Fibroblast of lung (primary cell): Measurements from ENCODE around the gene CDCP2. TPM values are rescaled to one million over a fixed set of nuclear protein-coding genes. Genes with fewer than 3 reads are reported as not detected.

ENCODE experiments used
- DNase-seq, 2 donors: peaks; one replicate each; pipeline versions ENCODE4 v3.0.0 to v3.0.0-alpha.2; 2010; ENCODE audit warnings: low read depth in 2 of 2
- H2AFZ ChIP-seq: 2 replicates; pipeline ENCODE4 v1.5.1; 2012; ENCODE audit warnings: low read length, control low read depth, inconsistent platforms
- H3K27ac ChIP-seq: 2 replicates; pipeline ENCODE4 v1.5.1; 2011; ENCODE audit warnings: low read length, control low read depth; ENCODE audit not compliant: insufficient read depth
- H3K27me3 ChIP-seq: 2 replicates; pipeline ENCODE4 v1.5.1; 2011; ENCODE audit warnings: mild to moderate bottlenecking, low read length; ENCODE audit not compliant: control insufficient read depth, insufficient read depth
- H3K36me3 ChIP-seq: 2 replicates; pipeline ENCODE4 v1.5.1; 2011; ENCODE audit warnings: low read length; ENCODE audit not compliant: control insufficient read depth, insufficient read depth
- H3K4me1 ChIP-seq: 2 replicates; pipeline ENCODE4 v1.5.1; 2011; ENCODE audit warnings: low read length; ENCODE audit not compliant: control insufficient read depth, insufficient read depth; ENCODE audit errors: extremely low read depth
- H3K4me2 ChIP-seq: 2 replicates; pipeline ENCODE4 v1.5.1; 2011; ENCODE audit warnings: low read length, control low read depth; ENCODE audit not compliant: insufficient read depth; ENCODE audit errors: extremely low read depth
- H3K4me3 ChIP-seq, 4 experiments: fragments of 200-600 bp in 1 of 4; sonication (generic) in 1 of 4; replicated peaks in 1 of 4; 2 replicates each; pipeline ENCODE4 v1.5.1; 2011 to 2016; ENCODE audit warnings: low read length in 4 of 4, low read depth in 3 of 4, mild to moderate bottlenecking in 3 of 4, control low read depth in 2 of 4, inconsistent platforms in 1 of 4, mixed read lengths in 1 of 4; ENCODE audit not compliant: insufficient read depth in 1 of 4; ENCODE audit errors: control extremely low read depth in 1 of 4
- H3K79me2 ChIP-seq: 2 replicates; pipeline ENCODE4 v1.5.1; 2012; ENCODE audit warnings: mild to moderate bottlenecking, low read length, inconsistent platforms; ENCODE audit not compliant: control insufficient read depth, insufficient read depth
- H3K9ac ChIP-seq: 2 replicates; pipeline ENCODE4 v1.5.1; 2011; ENCODE audit warnings: mild to moderate bottlenecking, low read length, control low read depth; ENCODE audit not compliant: insufficient read depth
- H3K9me3 ChIP-seq: 2 replicates; pipeline ENCODE4 v1.5.1; 2012; ENCODE audit warnings: low read depth, low read length; ENCODE audit not compliant: control insufficient read depth, insufficient read depth
- H4K20me1 ChIP-seq: 2 replicates; pipeline ENCODE4 v1.5.1; 2011; ENCODE audit warnings: low read length; ENCODE audit not compliant: control insufficient read depth, insufficient read depth; ENCODE audit errors: extremely low read depth
- EZH2 ChIP-seq: IDR thresholded peaks from 2 replicates; pipeline ENCODE4 v1.5.1; 2012; ENCODE audit warnings: low read length, control low read depth, mild to moderate bottlenecking; ENCODE audit errors: missing control alignments
- polyA plus RNA-seq, 2 donors: library from polyadenylated mRNA; depleted of rRNA in 1 of 2; stranded (reverse) in 1 of 2; unstranded in 1 of 2; fragments of >200 nt; gene quantifications; 2 replicates each; pipeline ENCODE4 v1.2.1, GENCODE V29; 2011 to 2012; ENCODE audit warnings: missing spikeins in 1 of 2
- total RNA-seq: library from RNA; depleted of rRNA; stranded (reverse); fragments of >200 nt; gene quantifications from 2 replicates; pipeline ENCODE4 v1.2.1, GENCODE V29; 2014
- TF ChIP-seq, protein P1 (sequence below), 2 donors: IDR thresholded peaks in 1 of 2; conservative IDR thresholded peaks in 1 of 2; 1 replicate in 1 of 2; 2 replicates in 1 of 2; pipeline ENCODE4 v1.5.1; 2011 to 2012; ENCODE audit warnings: low read length in 2 of 2, control low read depth in 1 of 2, inconsistent platforms in 1 of 2, low read depth in 1 of 2, mild to moderate bottlenecking in 1 of 2

The CDCP2 gene
- total and polyA plus RNA-seq, 2 donors (not counting 1 experiment from before 2014, with no cell fraction given) = not detected

DNA sequence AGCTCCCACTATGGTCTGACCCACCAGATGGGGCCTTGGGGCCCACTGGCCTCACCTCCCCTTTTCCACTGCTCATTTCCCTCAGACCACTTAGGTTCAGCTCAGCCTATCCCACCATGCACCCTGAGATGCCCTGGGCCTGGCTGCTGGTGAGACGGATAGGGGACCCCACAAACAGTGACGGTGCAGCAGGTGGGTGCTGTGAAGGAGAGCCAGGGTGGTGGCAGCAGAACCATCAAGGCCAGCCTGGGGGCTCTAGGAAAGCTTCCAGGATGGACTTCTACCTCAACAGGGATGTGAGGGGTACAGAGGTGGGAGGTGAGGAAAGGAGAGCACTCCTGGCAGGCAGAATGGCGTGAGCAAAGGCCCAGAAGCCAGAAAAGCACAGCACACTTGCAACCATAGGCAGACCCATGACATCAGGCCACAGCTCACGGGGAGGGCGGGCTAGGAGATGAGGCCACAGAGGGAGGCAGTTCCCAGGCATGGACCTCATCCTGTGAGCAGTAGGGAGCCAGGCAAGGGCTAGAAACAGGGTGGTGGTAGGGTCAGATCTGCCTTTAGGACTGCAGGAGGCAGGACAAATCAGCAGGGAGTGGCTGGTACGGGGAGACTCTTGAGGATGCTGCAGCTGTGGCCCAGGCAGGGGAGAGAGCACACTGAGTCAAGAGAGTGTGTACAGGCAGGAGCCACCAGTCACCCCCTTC is 24.0 kb upstream of the CDCP2 start:
- Histone ChIP-seq H3K9ac (no peak overlapping the region), H3K9me3 (no peaks in the 10 kb centered on the region), H4K20me1 (no peaks in the 10 kb centered on the region), H3K4me1 (peaks cover 6% of the 10 kb centered on the region), H2AFZ (no peak overlapping the region), H3K79me2 (no peaks in the 10 kb centered on the region), H3K27me3 (no peaks in the 10 kb centered on the region), H3K4me2 (no peak overlapping the region), H3K36me3 (no peaks in the 10 kb centered on the region), H3K4me3 (no peak overlapping the region), H3K27ac (no peak overlapping the region)
- no peak for TF ChIP-seq EZH2
- TF ChIP-seq, protein P1, sequence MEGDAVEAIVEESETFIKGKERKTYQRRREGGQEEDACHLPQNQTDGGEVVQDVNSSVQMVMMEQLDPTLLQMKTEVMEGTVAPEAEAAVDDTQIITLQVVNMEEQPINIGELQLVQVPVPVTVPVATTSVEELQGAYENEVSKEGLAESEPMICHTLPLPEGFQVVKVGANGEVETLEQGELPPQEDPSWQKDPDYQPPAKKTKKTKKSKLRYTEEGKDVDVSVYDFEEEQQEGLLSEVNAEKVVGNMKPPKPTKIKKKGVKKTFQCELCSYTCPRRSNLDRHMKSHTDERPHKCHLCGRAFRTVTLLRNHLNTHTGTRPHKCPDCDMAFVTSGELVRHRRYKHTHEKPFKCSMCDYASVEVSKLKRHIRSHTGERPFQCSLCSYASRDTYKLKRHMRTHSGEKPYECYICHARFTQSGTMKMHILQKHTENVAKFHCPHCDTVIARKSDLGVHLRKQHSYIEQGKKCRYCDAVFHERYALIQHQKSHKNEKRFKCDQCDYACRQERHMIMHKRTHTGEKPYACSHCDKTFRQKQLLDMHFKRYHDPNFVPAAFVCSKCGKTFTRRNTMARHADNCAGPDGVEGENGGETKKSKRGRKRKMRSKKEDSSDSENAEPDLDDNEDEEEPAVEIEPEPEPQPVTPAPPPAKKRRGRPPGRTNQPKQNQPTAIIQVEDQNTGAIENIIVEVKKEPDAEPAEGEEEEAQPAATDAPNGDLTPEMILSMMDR (conservative IDR thresholded peaks at IDR 0.05 in 1 of 2, IDR thresholded peaks at IDR 0.05 in 1 of 2; ENCODE audit: low read depth in 1 of 2, low read length in 2 of 2) = no peak
- no peak for DNase-seq

DNA sequence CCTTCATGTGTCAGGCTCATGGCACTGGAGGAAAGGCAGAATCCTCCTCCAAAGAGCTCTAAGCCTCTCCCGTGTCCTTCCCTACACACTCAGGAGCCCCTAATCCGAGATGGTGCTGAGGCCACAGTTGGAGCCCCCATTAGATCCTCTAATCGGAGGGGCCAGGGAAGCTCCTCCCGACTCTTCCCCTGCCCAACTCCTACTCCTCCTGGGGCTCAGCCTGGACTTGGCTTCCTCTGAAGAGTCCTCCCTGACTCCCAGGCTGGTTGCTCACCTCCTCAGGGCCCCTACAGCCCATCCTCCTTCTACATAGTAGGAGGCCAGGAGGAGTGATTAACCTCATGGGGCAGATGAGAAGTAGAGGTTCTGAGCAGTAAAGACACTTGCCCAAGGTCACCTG is 21.3 kb upstream of the CDCP2 start:
- Histone ChIP-seq H4K20me1 (no peaks in the 10 kb centered on the region), H3K4me3 (no peak overlapping the region), H3K4me2 (no peak overlapping the region), H3K9ac (no peak overlapping the region), H2AFZ (no peak overlapping the region), H3K4me1 (peaks cover 6% of the 10 kb centered on the region), H3K27me3 (no peaks in the 10 kb centered on the region), H3K9me3 (no peaks in the 10 kb centered on the region), H3K36me3 (no peaks in the 10 kb centered on the region), H3K79me2 (no peaks in the 10 kb centered on the region), H3K27ac (no peak overlapping the region)
- TF ChIP-seq, protein P1 (conservative IDR thresholded peaks at IDR 0.05 in 1 of 2, IDR thresholded peaks at IDR 0.05 in 1 of 2; ENCODE audit: low read depth in 1 of 2, low read length in 2 of 2) = no peak
- TF ChIP-seq EZH2 = no peak
- no peak for DNase-seq

DNA sequence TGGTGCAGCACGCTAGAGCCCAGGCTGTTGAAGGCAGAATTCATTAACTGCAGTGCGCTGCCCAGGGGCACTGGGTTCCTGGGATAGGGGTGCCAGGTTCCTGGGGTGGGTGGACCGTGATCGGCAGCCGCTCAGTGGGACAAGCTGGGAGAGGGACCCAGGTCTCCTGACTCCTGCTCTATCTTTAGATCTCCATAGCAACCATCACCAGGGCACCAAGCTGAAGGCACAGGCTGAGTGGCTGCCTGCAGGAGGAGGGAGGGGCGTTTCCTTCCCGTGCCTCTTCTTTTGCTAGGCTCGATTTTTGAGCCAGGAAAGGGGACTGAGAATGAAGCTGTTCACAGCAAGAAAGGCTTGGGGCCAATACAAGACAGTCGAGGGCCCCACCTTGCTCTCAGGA is 20.9 kb upstream of the CDCP2 start:
- Histone ChIP-seq H3K27me3 (no peaks in the 10 kb centered on the region), H3K4me3 (no peak overlapping the region), H4K20me1 (no peaks in the 10 kb centered on the region), H3K4me2 (no peak overlapping the region), H3K36me3 (no peaks in the 10 kb centered on the region), H3K27ac (no peak overlapping the region), H3K79me2 (no peaks in the 10 kb centered on the region), H3K4me1 (peaks cover 6% of the 10 kb centered on the region), H3K9me3 (no peaks in the 10 kb centered on the region), H2AFZ (no peak overlapping the region), H3K9ac (no peak overlapping the region)
- TF ChIP-seq EZH2 = no peak
- TF ChIP-seq, protein P1 (conservative IDR thresholded peaks at IDR 0.05 in 1 of 2, IDR thresholded peaks at IDR 0.05 in 1 of 2; ENCODE audit: low read depth in 1 of 2, low read length in 2 of 2) = no peak
- no peak for DNase-seq
